Small intestine (tissue), 7 donors: ENCODE measurements around the gene KCNJ15. TPM values are rescaled to one million over a fixed set of nuclear protein-coding genes. Genes with fewer than 3 reads are reported as not detected.

Source experiments
- DNase-seq, 2 donors: peaks; one replicate each; pipeline versions ENCODE4 v3.0.0 to v3.0.0-alpha.2; 2013
- FAIRE-seq: peaks from 2 replicates; lab custom pipeline; 2012; peaks lifted over from hg19 to GRCh38; lab: Jason Lieb, UNC
- H3K27ac ChIP-seq, 3 donors: one replicate each; pipeline ENCODE4 v1.5.1; 2013; ENCODE audit warnings: low read length in 2 of 3, mild to moderate bottlenecking in 2 of 3, control low read depth in 1 of 3, inconsistent platforms in 1 of 3, low read depth in 1 of 3, moderate library complexity in 1 of 3
- H3K27me3 ChIP-seq, 3 donors: one replicate each; pipeline ENCODE4 v1.6.1; 2013; ENCODE audit warnings: low read length in 3 of 3, inconsistent platforms in 1 of 3; ENCODE audit not compliant: control insufficient read depth in 3 of 3, insufficient read depth in 3 of 3
- H3K36me3 ChIP-seq, 3 donors: one replicate each; pipeline ENCODE4 v1.6.1; 2013; ENCODE audit warnings: low read length in 3 of 3, inconsistent platforms in 1 of 3, low read depth in 1 of 3, mild to moderate bottlenecking in 1 of 3, moderate library complexity in 1 of 3; ENCODE audit not compliant: control insufficient read depth in 3 of 3, insufficient read depth in 2 of 3
- H3K4me1 ChIP-seq, 3 donors: one replicate each; pipeline ENCODE4 v1.6.1; 2013; ENCODE audit warnings: low read length in 2 of 3, inconsistent platforms in 1 of 3, low read depth in 1 of 3, mild to moderate bottlenecking in 1 of 3, moderate library complexity in 1 of 3; ENCODE audit not compliant: control insufficient read depth in 3 of 3, insufficient read depth in 2 of 3
- H3K4me3 ChIP-seq, 3 donors: one replicate each; pipeline ENCODE4 v1.5.1; 2013; ENCODE audit warnings: low read length in 3 of 3, control low read depth in 1 of 3, inconsistent platforms in 1 of 3, low read depth in 1 of 3, mild to moderate bottlenecking in 1 of 3, moderate library complexity in 1 of 3
- H3K9me3 ChIP-seq, 2 donors: one replicate each; pipeline ENCODE4 v1.6.1; 2013; ENCODE audit warnings: low read depth in 1 of 2, low read length in 1 of 2; ENCODE audit not compliant: control insufficient read depth in 2 of 2, insufficient read depth in 1 of 2
- WGBS, 3 donors: extraction: QIAGEN DNeasy Blood & Tissue Kit; methylation state at CpG; one replicate each; pipeline ENCODE4 v1.1.7; 2013; 5-methylcytosine and 5-hydroxymethylcytosine counted together
- polyA plus RNA-seq, 4 donors: library from polyadenylated mRNA; stranded (reverse) in 3 of 4; unstranded in 1 of 4; fragments of 200-250 nt in 3 of 4; fragments of 120-200 nt in 1 of 4; gene quantifications; one replicate each; pipeline versions ENCODE4 v1.2.1 to v1.2.3, GENCODE V29; 2013
- donor health status: healthy with polysubstance abuse.
- donor health status: control.
- donor health status: control.
- donor health status: Bipolar disorder and iron deficiency.
- donor health status: healthy.

Gene KCNJ15
- polyA plus RNA-seq, 4 donors = 0.06 to 1.1 (median 0.17) TPM

DNA sequence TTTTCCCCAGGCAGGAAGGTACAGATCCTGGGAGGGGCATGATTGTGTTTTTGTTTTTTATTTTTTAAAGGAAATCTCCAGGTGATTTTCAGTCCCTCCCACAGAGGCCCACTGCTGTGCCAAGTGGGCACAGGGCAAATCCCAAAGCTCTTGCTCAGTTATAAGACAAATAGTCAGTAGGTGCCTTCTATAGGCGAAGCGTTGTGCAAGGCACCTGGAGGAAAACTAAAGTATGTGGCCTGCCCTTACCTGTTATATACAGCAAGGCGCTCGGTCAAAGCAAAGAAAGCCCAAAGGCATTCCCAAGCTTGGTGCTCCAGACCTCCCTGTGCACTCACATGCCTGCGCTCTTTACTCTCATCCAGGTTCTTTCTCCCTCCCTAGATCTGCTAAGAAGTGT, 81.0 kb downstream of the KCNJ15 start:
- Histone ChIP-seq H3K27ac (no peak overlapping the region), H3K4me1 (no peaks in the 10 kb centered on the region), H3K27me3 (no peaks in the 10 kb centered on the region), H3K4me3 (no peak overlapping the region), H3K9me3 (no peaks in the 10 kb centered on the region), H3K36me3 (no peaks in the 10 kb centered on the region)
- no peak for DNase-seq
- FAIRE-seq = no peak
- 92 to 96% (median 96%) methylated on average over 5 of the region's 5 CpGs for WGBS, 3 donors

DNA sequence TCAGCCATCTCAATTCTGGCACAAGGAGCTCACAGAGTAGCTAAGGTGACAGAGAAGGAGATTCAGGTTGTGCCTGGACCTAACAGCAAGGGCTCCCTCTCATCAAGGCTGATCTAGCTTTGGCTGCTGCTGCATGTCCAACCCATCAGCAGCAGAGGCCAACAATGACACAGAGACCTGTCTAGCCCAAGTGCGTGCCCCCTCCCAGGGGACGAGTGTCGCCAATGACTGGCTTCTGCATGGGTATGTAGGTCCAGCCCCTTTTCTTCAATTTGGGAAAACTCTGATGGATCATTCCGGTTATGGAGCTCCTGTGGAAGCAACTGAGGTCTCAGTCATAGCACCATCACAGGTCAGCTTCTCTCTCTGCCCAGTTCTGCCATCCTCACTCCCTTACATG, 83.3 kb downstream of the KCNJ15 start:
- Histone ChIP-seq H3K4me1 (no peaks in the 10 kb centered on the region), H3K36me3 (no peaks in the 10 kb centered on the region), H3K4me3 (no peak overlapping the region), H3K27ac (no peak overlapping the region), H3K9me3 (no peaks in the 10 kb centered on the region), H3K27me3 (no peaks in the 10 kb centered on the region)
- no peak for DNase-seq
- FAIRE-seq = no peak
- 90 to 93% (median 91%) methylated on average over 4 of the region's 4 CpGs for WGBS, 3 donors

DNA sequence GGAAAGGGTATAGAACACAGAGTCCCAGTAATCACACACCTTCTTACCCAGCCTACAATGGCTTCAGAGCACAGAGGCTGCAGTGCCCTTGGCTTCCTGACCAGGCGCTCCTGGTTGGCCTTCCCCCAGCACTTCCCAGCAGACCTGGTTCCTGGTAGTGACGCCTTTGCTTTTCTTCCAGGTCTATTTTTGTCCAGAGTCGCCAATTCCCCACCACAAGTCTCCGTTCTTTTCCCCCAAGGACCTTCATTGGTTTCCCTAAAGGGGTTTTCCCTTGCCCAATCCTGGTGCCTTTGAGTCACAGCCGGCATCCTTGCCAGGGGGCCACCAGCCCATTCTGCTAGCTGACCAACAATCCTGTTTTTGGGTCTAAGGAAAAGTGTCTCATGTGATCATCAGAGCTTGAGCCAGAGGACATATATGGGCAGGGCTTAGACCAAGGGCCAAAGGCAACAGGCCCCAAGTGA, 84.8 kb downstream of the KCNJ15 start:
- H3K36me3 ChIP-seq = no peaks in the 10 kb centered on the region
- H3K27me3 ChIP-seq = no peaks in the 10 kb centered on the region
- FAIRE-seq = no peak
- H3K27ac ChIP-seq = no peak overlapping the region
- DNase-seq = no peak
- no peak overlapping the region for H3K4me3 ChIP-seq
- 86 to 92% (median 88%) methylated on average over 5 of the region's 5 CpGs for WGBS, 3 donors
- no peaks in the 10 kb centered on the region for H3K4me1 ChIP-seq
- no peaks in the 10 kb centered on the region for H3K9me3 ChIP-seq

GRCh38 chr21:38342739-38343138, 85.9 kb downstream of the KCNJ15 start:
- DNase-seq (no peak), FAIRE-seq (no peak)
- H3K4me3 ChIP-seq = no peak overlapping the region
- WGBS, 3 donors = 15 to 58% (median 24%) methylated on average over 1 of the region's 1 CpG
- no peaks in the 10 kb centered on the region for H3K36me3 ChIP-seq
- H3K27me3 ChIP-seq = no peaks in the 10 kb centered on the region
- H3K27ac ChIP-seq = no peak overlapping the region
- H3K4me1 ChIP-seq = no peaks in the 10 kb centered on the region
- no peaks in the 10 kb centered on the region for H3K9me3 ChIP-seq

- 12 to 43% (median 19%) methylated on average over 6 of the region's 6 CpGs for WGBS, 3 donors
- Histone ChIP-seq H3K27me3 (no peaks in the 10 kb centered on the region), H3K4me3 (no peak overlapping the region), H3K4me1 (no peaks in the 10 kb centered on the region), H3K36me3 (no peaks in the 10 kb centered on the region), H3K27ac (no peak overlapping the region), H3K9me3 (no peaks in the 10 kb centered on the region)
- no peak for DNase-seq
- FAIRE-seq = no peak
These were observed 86.9 kb downstream of the KCNJ15 start for GRCh38 chr21:38343691-38344090.

- FAIRE-seq (no peak), DNase-seq (no peak)
- 59 to 76% (median 63%) methylated on average over 5 of the region's 5 CpGs for WGBS, 3 donors
- Histone ChIP-seq H3K36me3 (no peaks in the 10 kb centered on the region), H3K27me3 (no peaks in the 10 kb centered on the region), H3K4me1 (no peaks in the 10 kb centered on the region), H3K27ac (no peak overlapping the region), H3K9me3 (no peaks in the 10 kb centered on the region), H3K4me3 (no peak overlapping the region)
These were observed 89.5 kb downstream of the KCNJ15 start for GRCh38 chr21:38346286-38346685.

- 60 to 65% (median 62%) methylated on average over 10 of the region's 10 CpGs for WGBS, 3 donors
- H3K4me1 ChIP-seq = no peaks in the 10 kb centered on the region
- H3K36me3 ChIP-seq = no peaks in the 10 kb centered on the region
- H3K9me3 ChIP-seq = no peaks in the 10 kb centered on the region
- H3K27ac ChIP-seq = no peak overlapping the region
- H3K27me3 ChIP-seq = no peaks in the 10 kb centered on the region
- H3K4me3 ChIP-seq = no peak overlapping the region
- no peak for FAIRE-seq
- DNase-seq = no peak
These were observed 92.4 kb downstream of the KCNJ15 start for GRCh38 chr21:38349111-38349746.

- H3K36me3 ChIP-seq = no peaks in the 10 kb centered on the region
- WGBS, 3 donors = 88 to 91% (median 89%) methylated on average over 2 of the region's 2 CpGs
- no peaks in the 10 kb centered on the region for H3K27me3 ChIP-seq
- no peaks in the 10 kb centered on the region for H3K9me3 ChIP-seq
- FAIRE-seq = no peak
- no peak overlapping the region for H3K4me3 ChIP-seq
- H3K4me1 ChIP-seq = no peaks in the 10 kb centered on the region
- no peak for DNase-seq
- no peak overlapping the region for H3K27ac ChIP-seq
These were observed 93.2 kb downstream of the KCNJ15 start for GRCh38 chr21:38349977-38350376.

DNA sequence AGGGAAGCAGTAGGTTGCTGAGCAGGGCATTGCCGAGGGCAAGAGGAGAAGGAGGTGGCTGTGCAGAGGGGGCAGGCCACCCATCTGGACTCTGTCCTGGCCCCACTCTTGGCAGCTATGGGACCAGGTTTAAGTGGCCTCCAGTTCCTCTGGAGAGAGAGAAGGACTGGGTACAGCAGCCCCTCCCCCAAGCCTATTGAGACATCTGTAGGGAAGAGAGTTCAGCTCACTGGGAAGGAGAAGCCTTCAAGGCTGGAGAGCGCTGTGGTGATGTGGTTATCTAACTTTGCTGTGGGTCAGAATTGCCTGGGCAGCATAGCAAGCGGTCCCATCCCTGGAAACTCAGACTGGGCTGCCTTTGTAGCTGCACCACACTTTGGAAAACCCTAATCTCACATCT, 93.9 kb downstream of the KCNJ15 start:
- FAIRE-seq (no peak), DNase-seq (no peak)
- 65 to 83% (median 70%) methylated on average over 3 of the region's 3 CpGs for WGBS, 3 donors
- Histone ChIP-seq H3K4me3 (no peak overlapping the region), H3K4me1 (no peaks in the 10 kb centered on the region), H3K27ac (no peak overlapping the region), H3K9me3 (no peaks in the 10 kb centered on the region), H3K27me3 (no peaks in the 10 kb centered on the region), H3K36me3 (no peaks in the 10 kb centered on the region)
